ENCODE data around the gene KIAA1614.

DNA sequence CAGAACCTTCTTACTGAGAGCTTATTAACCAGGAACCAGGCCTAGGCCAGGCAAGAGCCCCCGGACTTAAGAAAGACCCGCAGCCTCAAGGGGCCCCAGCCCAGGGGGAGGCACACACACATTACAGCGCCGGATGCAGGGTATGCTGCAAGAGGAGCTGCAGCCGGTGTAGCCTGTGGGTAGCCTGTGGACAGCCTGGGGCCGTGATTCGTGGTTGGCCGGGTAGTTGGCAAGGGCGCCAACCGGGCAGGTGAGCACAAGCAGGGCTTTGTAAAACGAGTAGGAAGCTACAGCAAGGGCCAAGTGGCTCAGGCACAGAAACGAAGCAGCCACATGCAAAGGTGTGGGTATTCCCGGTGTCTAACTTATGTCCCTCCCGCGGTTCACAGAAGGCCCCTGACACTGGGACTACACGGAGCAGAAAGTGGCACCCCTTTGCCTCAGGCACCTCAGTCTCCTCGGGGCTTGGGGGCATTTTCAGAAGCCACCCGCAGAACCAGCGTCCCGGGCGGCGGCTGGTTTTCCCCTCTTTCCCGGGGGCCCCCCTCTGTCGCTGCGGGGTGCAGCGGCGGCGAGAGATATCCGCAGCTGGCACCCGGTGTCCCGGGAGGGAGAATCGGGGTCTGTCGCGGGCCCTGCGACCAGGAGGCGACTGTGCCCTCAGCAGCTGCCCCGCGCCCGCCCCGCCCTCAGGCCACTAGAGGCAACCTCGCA lies 40.8 kb downstream of the KIAA1614 start:
- TF ChIP-seq, protein P1, sequence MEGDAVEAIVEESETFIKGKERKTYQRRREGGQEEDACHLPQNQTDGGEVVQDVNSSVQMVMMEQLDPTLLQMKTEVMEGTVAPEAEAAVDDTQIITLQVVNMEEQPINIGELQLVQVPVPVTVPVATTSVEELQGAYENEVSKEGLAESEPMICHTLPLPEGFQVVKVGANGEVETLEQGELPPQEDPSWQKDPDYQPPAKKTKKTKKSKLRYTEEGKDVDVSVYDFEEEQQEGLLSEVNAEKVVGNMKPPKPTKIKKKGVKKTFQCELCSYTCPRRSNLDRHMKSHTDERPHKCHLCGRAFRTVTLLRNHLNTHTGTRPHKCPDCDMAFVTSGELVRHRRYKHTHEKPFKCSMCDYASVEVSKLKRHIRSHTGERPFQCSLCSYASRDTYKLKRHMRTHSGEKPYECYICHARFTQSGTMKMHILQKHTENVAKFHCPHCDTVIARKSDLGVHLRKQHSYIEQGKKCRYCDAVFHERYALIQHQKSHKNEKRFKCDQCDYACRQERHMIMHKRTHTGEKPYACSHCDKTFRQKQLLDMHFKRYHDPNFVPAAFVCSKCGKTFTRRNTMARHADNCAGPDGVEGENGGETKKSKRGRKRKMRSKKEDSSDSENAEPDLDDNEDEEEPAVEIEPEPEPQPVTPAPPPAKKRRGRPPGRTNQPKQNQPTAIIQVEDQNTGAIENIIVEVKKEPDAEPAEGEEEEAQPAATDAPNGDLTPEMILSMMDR (IDR thresholded peaks at IDR 0.05) = no peak
- TF ChIP-seq POLR2A (IDR thresholded peaks at IDR 0.05) = no peak
